Right atrium auricular region (tissue), 2 donors: ENCODE data around the gene YIF1B. TPM values are rescaled to one million over a fixed set of nuclear protein-coding genes. Genes with fewer than 3 reads are reported as not detected.

ENCODE experiments used
- DNase-seq: peaks from one replicate; pipeline ENCODE4 v3.0.0-alpha.2; 2019; ENCODE audit warnings: low spot score
- H3K27ac ChIP-seq, 2 donors: fragments of 200-600 bp; sonication (generic); 1 replicate in 1 of 2; 2 replicates in 1 of 2; pipeline ENCODE4 v1.5.1; 2016 to 2019
- H3K27me3 ChIP-seq, 2 donors: fragments of 200-600 bp; sonication (generic); one replicate each; pipeline versions ENCODE4 v1.5.1 to v1.6.0; 2017 to 2019
- H3K36me3 ChIP-seq: fragments of 200-600 bp; sonication (generic); one replicate; pipeline ENCODE4 v1.5.1; 2016
- H3K4me1 ChIP-seq, 2 donors: fragments of 200-600 bp; sonication (generic); one replicate each; pipeline versions ENCODE4 v1.5.1 to v1.6.0; 2017 to 2019
- H3K4me3 ChIP-seq, 2 donors: fragments of 200-600 bp; sonication (generic); 1 replicate in 1 of 2; 2 replicates in 1 of 2; pipeline ENCODE4 v1.5.1; 2017 to 2019; ENCODE audit warnings: mild to moderate bottlenecking in 1 of 2, moderate library complexity in 1 of 2
- H3K9me3 ChIP-seq, 2 donors: fragments of 200-600 bp; sonication (generic); one replicate each; pipeline ENCODE4 v1.5.1; 2019
- CTCF ChIP-seq, 2 donors: fragments of 200-600 bp; sonication (generic); IDR thresholded peaks; one replicate each; pipeline ENCODE4 v1.5.1; 2019; ENCODE audit warnings: antibody characterized with exemption in 2 of 2
- total RNA-seq, 2 donors: library from RNA; depleted of rRNA; stranded (reverse); fragments of >200 nt; gene quantifications; one replicate each; pipeline ENCODE4 v1.1.0, GENCODE V29; 2016

Gene YIF1B
- total RNA-seq, 2 donors from 2014 or later = 20.1 to 26.9 TPM

GRCh38 chr19:38319421-38320258 is 3.9 kb upstream of the YIF1B start, which contains the start of gene KCNK6:
Gene KCNK6, plus strand, starts transcription at chr19:38319845. Its CDS starts 106 bp downstream, at chr19:38319951.
- Histone ChIP-seq H3K9me3 (no peaks in the 10 kb centered on the region), H3K27me3 (no peaks in the 10 kb centered on the region), H3K36me3 (no peaks in the 10 kb centered on the region), H3K4me3 (peak within 1 kb of the TSS; percentile 56 to 79), H3K27ac (peak within 1 kb of the TSS; percentile 58 to 79), H3K4me1 (peaks cover 0 to 50% of the 10 kb centered on the region in 2 donors)
- no peak for TF ChIP-seq CTCF (IDR thresholded peaks at IDR 0.05)
- no peak for DNase-seq

GRCh38 chr19:38318660-38319059 is 2.9 kb upstream of the YIF1B start:
- no peak for TF ChIP-seq CTCF (IDR thresholded peaks at IDR 0.05)
- Histone ChIP-seq H3K4me1 (peaks cover 0 to 50% of the 10 kb centered on the region in 2 donors), H3K27ac (peak overlapping the region; percentile 1 to 79), H3K9me3 (no peaks in the 10 kb centered on the region), H3K27me3 (no peaks in the 10 kb centered on the region), H3K36me3 (no peaks in the 10 kb centered on the region), H3K4me3 (no peak overlapping the region)
- no peak for DNase-seq

- Histone ChIP-seq H3K4me1 (peaks cover 0 to 49% of the 10 kb centered on the region in 2 donors), H3K27me3 (no peaks in the 10 kb centered on the region), H3K36me3 (no peaks in the 10 kb centered on the region), H3K27ac (no peak overlapping the region), H3K4me3 (no peak overlapping the region), H3K9me3 (no peaks in the 10 kb centered on the region)
- no peak for TF ChIP-seq CTCF (IDR thresholded peaks at IDR 0.05)
- DNase-seq = no peak
Observed at GRCh38 chr19:38317104-38317612, 1.4 kb upstream of the YIF1B start.

- H3K27me3 ChIP-seq = no peaks in the 10 kb centered on the region
- no peak for TF ChIP-seq CTCF (IDR thresholded peaks at IDR 0.05)
- no peak for DNase-seq
- H3K27ac ChIP-seq = peak overlapping the region; percentile 82 to 87
- peaks cover 0 to 43% of the 10 kb centered on the region in 2 donors for H3K4me1 ChIP-seq
- H3K4me3 ChIP-seq = peak overlapping the region; percentile 23 to 71
- H3K36me3 ChIP-seq = no peaks in the 10 kb centered on the region
- H3K9me3 ChIP-seq = no peaks in the 10 kb centered on the region
Observed at GRCh38 chr19:38316477-38317067, 825 bp upstream of the YIF1B start.

- H3K27me3 ChIP-seq = no peaks in the 10 kb centered on the region
- no peaks in the 10 kb centered on the region for H3K9me3 ChIP-seq
- peaks cover 0 to 6% of the 10 kb centered on the region in 2 donors for H3K4me1 ChIP-seq
- H3K27ac ChIP-seq = no peak overlapping the region
- TF ChIP-seq CTCF (IDR thresholded peaks at IDR 0.05) = no peak
- H3K4me3 ChIP-seq = no peak overlapping the region
- peaks cover 6% of the 10 kb centered on the region for H3K36me3 ChIP-seq
- DNase-seq = no peak
Observed at GRCh38 chr19:38310986-38311385, 4.8 kb downstream of the YIF1B start.
